SK-N-SH (cell line): Measurements from ENCODE around the gene CDCA8. TPM values are rescaled to one million over a fixed set of nuclear protein-coding genes. Genes with fewer than 3 reads are reported as not detected.

Experiments used
- CTCF ChIA-PET: fragments of 300-600, 350-600 bp; formaldehyde crosslinking; extraction: SDS; loops from one replicate; lab custom pipeline; 2021; lab: Yijun Ruan, JAX
- POLR2A ChIA-PET: fragments of 350-600 bp; sonication (Branson Sonifier 250); formaldehyde crosslinking; extraction: SDS; loops from one replicate; lab custom pipeline; 2020; ENCODE audit warnings: antibody characterized with exemption, inconsistent platforms; lab: Yijun Ruan, JAX
- DNase-seq: peaks from one replicate; pipeline ENCODE4 v3.0.0; 2012
- H2AFZ ChIP-seq: fragments of 200-600 bp; sonication (generic); 2 replicates; pipeline ENCODE4 v1.8.1; 2016; ENCODE audit warnings: antibody characterized with exemption, mild to moderate bottlenecking, low read depth
- H3F3A ChIP-seq: fragments of 200-600 bp; sonication (generic); replicated peaks from 2 replicates; pipeline ENCODE3; 2016; ENCODE audit warnings: antibody characterized with exemption, mild to moderate bottlenecking; ENCODE audit not compliant: insufficient read depth
- H3K27ac ChIP-seq, 2 experiments: fragments of 200-500 bp in 1 of 2; fragments of 200-600 bp in 1 of 2; sonication (Bioruptor generic) in 1 of 2; sonication (generic), shearing (Covaris generic) in 1 of 2; 2 replicates each; pipeline versions ENCODE4 v1.5.1 to v1.6.1; 2014 to 2016; ENCODE audit warnings: low read depth in 2 of 2, inconsistent platforms in 1 of 2, low read length in 1 of 2, mild to moderate bottlenecking in 1 of 2, mixed read lengths in 1 of 2
- H3K27me3 ChIP-seq: fragments of 200-600 bp; sonication (generic), shearing (Covaris generic); 2 replicates; pipeline ENCODE4 v1.6.1; 2016; ENCODE audit warnings: mixed run types; ENCODE audit not compliant: insufficient read depth
- H3K36me3 ChIP-seq, 2 experiments: fragments of 200-500 bp in 1 of 2; fragments of 200-600 bp in 1 of 2; sonication (Bioruptor generic) in 1 of 2; sonication (generic) in 1 of 2; replicated peaks in 1 of 2; 2 replicates each; pipeline versions ENCODE3 to v1.5.1; 2014 to 2016; ENCODE audit warnings: low read length in 1 of 2, mild to moderate bottlenecking in 1 of 2; ENCODE audit not compliant: insufficient read depth in 2 of 2, control insufficient read depth in 1 of 2
- H3K4me1 ChIP-seq, 2 experiments: fragments of 200-500 bp in 1 of 2; fragments of 200-600 bp in 1 of 2; sonication (Bioruptor generic) in 1 of 2; sonication (generic), shearing (Covaris generic) in 1 of 2; 2 replicates each; pipeline versions ENCODE4 v1.5.1 to v1.6.1; 2014 to 2016; ENCODE audit warnings: low read depth in 1 of 2, low read length in 1 of 2, mixed run types in 1 of 2; ENCODE audit not compliant: insufficient read depth in 2 of 2, control insufficient read depth in 1 of 2
- H3K4me2 ChIP-seq: fragments of 200-600 bp; sonication (generic), shearing (Covaris generic); 2 replicates; pipeline ENCODE4 v1.6.1; 2017; ENCODE audit warnings: mixed run types
- H3K4me3 ChIP-seq, 2 experiments: fragments of 200-500 bp in 1 of 2; fragments of 200-600 bp in 1 of 2; sonication (Bioruptor generic) in 1 of 2; sonication (generic), shearing (Covaris generic) in 1 of 2; 2 replicates each; pipeline versions ENCODE4 v1.5.1 to v1.8.1; 2014 to 2016; ENCODE audit warnings: low read depth in 2 of 2, inconsistent platforms in 1 of 2, low read length in 1 of 2, mild to moderate bottlenecking in 1 of 2, mixed read lengths in 1 of 2, moderate library complexity in 1 of 2
- H3K79me2 ChIP-seq: fragments of 200-600 bp; sonication (generic); 2 replicates; pipeline ENCODE4 v1.8.1; 2017; ENCODE audit warnings: mild to moderate bottlenecking; ENCODE audit not compliant: insufficient read depth
- H3K9ac ChIP-seq: fragments of 200-600 bp; sonication (generic); 2 replicates; pipeline ENCODE4 v1.6.1; 2017; ENCODE audit warnings: mixed run types
- H3K9me2 ChIP-seq: fragments of 200-600 bp; sonication (generic); 2 replicates; pipeline ENCODE4 v1.6.1; 2017; ENCODE audit warnings: mixed run types
- H3K9me3 ChIP-seq: fragments of 200-600 bp; sonication (generic); 2 replicates; pipeline ENCODE4 v1.6.1; 2017; ENCODE audit warnings: mixed run types, mild to moderate bottlenecking, moderate library complexity
- H4K20me1 ChIP-seq: fragments of 200-600 bp; sonication (generic); 2 replicates; pipeline ENCODE4 v1.6.1; 2017; ENCODE audit warnings: mild to moderate bottlenecking, mixed run types; ENCODE audit not compliant: insufficient read depth
- EZH2phosphoT487 ChIP-seq: fragments of 200-600 bp; sonication (generic); IDR thresholded peaks from 2 replicates; pipeline ENCODE4 v1.6.1; 2017; ENCODE audit warnings: low read depth, mixed run types, mild to moderate bottlenecking, antibody characterized with exemption, moderate library complexity, borderline replicate concordance
- JUND ChIP-seq: IDR thresholded peaks from 2 replicates; pipeline ENCODE4 v1.4.0; 2012
- MAX ChIP-seq: IDR thresholded peaks from 2 replicates; pipeline ENCODE4 v1.4.0; 2012; ENCODE audit warnings: low read depth
- MXI1 ChIP-seq: IDR thresholded peaks from 2 replicates; pipeline ENCODE4 v1.6.1; 2012; ENCODE audit warnings: mild to moderate bottlenecking, low read depth, low read length, improper control_type of control experiment
- RCOR1 ChIP-seq: fragments of 150-350 bp; IDR thresholded peaks from 2 replicates; pipeline ENCODE4 v1.6.1; 2017; ENCODE audit warnings: antibody characterized with exemption, low read length
- SMC3 ChIP-seq: IDR thresholded peaks from 2 replicates; pipeline ENCODE4 v1.6.1; 2012; ENCODE audit warnings: low read depth, low read length, improper control_type of control experiment
- USF2 ChIP-seq: fragments of 150-350 bp; IDR thresholded peaks from 2 replicates; pipeline ENCODE4 v1.6.1; 2017; ENCODE audit warnings: antibody characterized with exemption, low read length, low read depth, borderline replicate concordance
- YY1 ChIP-seq: IDR thresholded peaks from 2 replicates; pipeline ENCODE4 v1.4.0; 2012; ENCODE audit warnings: low read depth, mild to moderate bottlenecking
- WGBS: methylation state at CpG from one replicate; pipeline ENCODE4 v1.1.6; 2017; ENCODE audit warnings: low lambda C conversion rate; 5-methylcytosine and 5-hydroxymethylcytosine counted together
- polyA plus RNA-seq, 3 experiments: library from polyadenylated mRNA; depleted of rRNA; stranded (reverse); fragments of >200 nt; gene quantifications; 2 replicates each; pipeline ENCODE4 v1.2.3, GENCODE V29; 2012
- small RNA-seq, 7 experiments: library from RNA; depleted of rRNA; stranded (forward); fragments of <200 nt; gene quantifications; one replicate each; pipeline ENCODE3, GENCODE V24; 2012

The CDCA8 gene
- polyA plus RNA-seq, 1 of the 3 experiments (the other 2 are of a cell fraction) = 22.9 TPM

GRCh38 chr1:37753473-37754321 is 61.4 kb downstream of the CDCA8 start (continued):
- TF ChIP-seq USF2 = no peak

GRCh38 chr1:37755290-37755689 is 63.0 kb downstream of the CDCA8 start:
- no peaks in the 10 kb centered on the region for H4K20me1 ChIP-seq
- TF ChIP-seq MXI1 (no peak), SMC3 (no peak), JUND (no peak), EZH2phosphoT487 (no peak), YY1 (no peak)
- TF ChIP-seq, all 33 proteins: peak for 0
- no peak overlapping the region for H3K27ac ChIP-seq
- H3K9me3 ChIP-seq = no peaks in the 10 kb centered on the region
- H3K9me2 ChIP-seq = no peaks in the 10 kb centered on the region
- H3K36me3 ChIP-seq = no peaks in the 10 kb centered on the region
- H3F3A ChIP-seq = no peaks in the 10 kb centered on the region
- ChIA-PET CTCF (interaction anchor here (0.8 to 1.2 kb wide), 2 partner anchors 11 to 68 kb away, joined by 3 to 7 read pairs; no protein-coding TSS in a partner anchor), POLR2A (no interaction called here)
- 85% methylated on average over 1 of the region's 1 CpG for WGBS
- H3K79me2 ChIP-seq = no peaks in the 10 kb centered on the region
- no peak overlapping the region for H3K4me3 ChIP-seq
- H3K27me3 ChIP-seq = peaks cover 22% of the 10 kb centered on the region
- DNase-seq = no peak
- no peak overlapping the region for H2AFZ ChIP-seq
- H3K4me1 ChIP-seq = no peaks in the 10 kb centered on the region; a peak in 1 of 4 replicates
- H3K4me2 ChIP-seq = no peak overlapping the region
- H3K9ac ChIP-seq = no peak overlapping the region

GRCh38 chr1:37755951-37756560 is 63.7 kb downstream of the CDCA8 start:
- Histone ChIP-seq H3K9ac (no peak overlapping the region), H3K36me3 (no peaks in the 10 kb centered on the region), H3K9me3 (no peaks in the 10 kb centered on the region), H3F3A (no peaks in the 10 kb centered on the region), H4K20me1 (no peaks in the 10 kb centered on the region), H2AFZ (no peak overlapping the region), H3K4me1 (no peaks in the 10 kb centered on the region; a peak in 1 of 4 replicates), H3K27ac (no peak overlapping the region), H3K27me3 (peaks cover 22% of the 10 kb centered on the region), H3K4me3 (no peak overlapping the region), H3K4me2 (no peak overlapping the region), H3K9me2 (no peaks in the 10 kb centered on the region), H3K79me2 (no peaks in the 10 kb centered on the region)
- TF ChIP-seq RCOR1 (no peak), MXI1 (no peak), MAX (no peak)
- CTCF ChIA-PET = interaction anchor here (1.2 to 1.4 kb wide), 2 partner anchors 10 to 11 kb away, joined by 7 to 8 read pairs; no protein-coding TSS in a partner anchor
- WGBS = 48% methylated on average over 3 of the region's 4 CpGs
- no peak for DNase-seq
- POLR2A ChIA-PET = no interaction called here

Small RNAs within 50 kb of the gene (small RNA-seq; reads per million reads assigned to genes)
- gene RF00019 = 0 reads per million in 7 experiments

Other genes with a start within 250 kb of the CDCA8 start
- gene ZC3H12A, start 217.9 kb upstream of the CDCA8 start, polyA plus RNA-seq (2012; rRNA removed) = 7.4 and 8.9 TPM in 2 replicates
- gene MEAF6, start 177.8 kb upstream of the CDCA8 start, polyA plus RNA-seq (2012; rRNA removed) = 47.2 and 60.5 TPM in 2 replicates
- gene SNIP1, start 138.2 kb upstream of the CDCA8 start, polyA plus RNA-seq (2012; rRNA removed) = 8.4 and 10.2 TPM in 2 replicates
- gene DNALI1, start 135.6 kb upstream of the CDCA8 start, polyA plus RNA-seq (2012; rRNA removed) = 16.5 and 17.4 TPM in 2 replicates
- 37.6 and 43.7 TPM in 2 replicates for gene GNL2, start 96.6 kb upstream of the CDCA8 start, polyA plus RNA-seq (2012; rRNA removed)
- 0.03 TPM in 1 of 2 replicates, not detected in the other for gene RSPO1, start 57.6 kb upstream of the CDCA8 start, polyA plus RNA-seq (2012; rRNA removed)
- 0.05 and 0.06 TPM in 2 replicates for gene EPHA10, start 72.6 kb downstream of the CDCA8 start, polyA plus RNA-seq (2012; rRNA removed)
- 2.7 and 3.7 TPM in 2 replicates for gene MANEAL, start 101.3 kb downstream of the CDCA8 start, polyA plus RNA-seq (2012; rRNA removed)
- 63.2 and 75.3 TPM in 2 replicates for gene C1orf122, start 115.3 kb downstream of the CDCA8 start, polyA plus RNA-seq (2012; rRNA removed)
- gene YRDC, start 115.7 kb downstream of the CDCA8 start, polyA plus RNA-seq (2012; rRNA removed) = 34.2 and 46.1 TPM in 2 replicates
- 5.0 and 7.4 TPM in 2 replicates for gene MTF1, start 167.1 kb downstream of the CDCA8 start, polyA plus RNA-seq (2012; rRNA removed)